ENCODE results near the gene VWA2.

VWA2 gene

GRCh38 chr10:114239117-114239993 is at the start of gene VWA2:
VWA2 (plus strand) TSS chr10:114239254; CDS start chr10:114248714, 9,460 bp downstream.
- TF ChIP-seq RAD21 (IDR thresholded peaks at IDR 0.05; ENCODE audit: low read depth) (peak; percentile 78), ZBTB7A (IDR thresholded peaks at IDR 0.05; ENCODE audit: low read depth) (peak; percentile 51; the same call in 1 of the 2 replicates), MAX (IDR thresholded peaks at IDR 0.05) (peak; percentile 91), CEBPB (IDR thresholded peaks at IDR 0.05) (0 out of 2 replicates have a peak, but pooled peaks have one; percentile 49), NFIC (IDR thresholded peaks at IDR 0.05) (peak; percentile 41; the same call in 1 of the 2 replicates), TCF12 (IDR thresholded peaks at IDR 0.05; ENCODE audit: low read depth) (no peak), CREB1 (IDR thresholded peaks at IDR 0.05; ENCODE audit: low read depth) (no peak), TEAD4 (IDR thresholded peaks at IDR 0.05) (0 out of 2 replicates have a peak, but pooled peaks have one; percentile 15), EP300 (IDR thresholded peaks at IDR 0.05; ENCODE audit: borderline replicate concordance) (no peak), TAF1 (IDR thresholded peaks at IDR 0.05; ENCODE audit: low read depth) (no peak), YY1 (IDR thresholded peaks at IDR 0.05; ENCODE audit: low read depth) (no peak), FOXM1 (IDR thresholded peaks at IDR 0.05; ENCODE audit: borderline replicate concordance, low read depth) (no peak), EGR1 (IDR thresholded peaks at IDR 0.05) (no peak)
- TF ChIP-seq, protein P1, sequence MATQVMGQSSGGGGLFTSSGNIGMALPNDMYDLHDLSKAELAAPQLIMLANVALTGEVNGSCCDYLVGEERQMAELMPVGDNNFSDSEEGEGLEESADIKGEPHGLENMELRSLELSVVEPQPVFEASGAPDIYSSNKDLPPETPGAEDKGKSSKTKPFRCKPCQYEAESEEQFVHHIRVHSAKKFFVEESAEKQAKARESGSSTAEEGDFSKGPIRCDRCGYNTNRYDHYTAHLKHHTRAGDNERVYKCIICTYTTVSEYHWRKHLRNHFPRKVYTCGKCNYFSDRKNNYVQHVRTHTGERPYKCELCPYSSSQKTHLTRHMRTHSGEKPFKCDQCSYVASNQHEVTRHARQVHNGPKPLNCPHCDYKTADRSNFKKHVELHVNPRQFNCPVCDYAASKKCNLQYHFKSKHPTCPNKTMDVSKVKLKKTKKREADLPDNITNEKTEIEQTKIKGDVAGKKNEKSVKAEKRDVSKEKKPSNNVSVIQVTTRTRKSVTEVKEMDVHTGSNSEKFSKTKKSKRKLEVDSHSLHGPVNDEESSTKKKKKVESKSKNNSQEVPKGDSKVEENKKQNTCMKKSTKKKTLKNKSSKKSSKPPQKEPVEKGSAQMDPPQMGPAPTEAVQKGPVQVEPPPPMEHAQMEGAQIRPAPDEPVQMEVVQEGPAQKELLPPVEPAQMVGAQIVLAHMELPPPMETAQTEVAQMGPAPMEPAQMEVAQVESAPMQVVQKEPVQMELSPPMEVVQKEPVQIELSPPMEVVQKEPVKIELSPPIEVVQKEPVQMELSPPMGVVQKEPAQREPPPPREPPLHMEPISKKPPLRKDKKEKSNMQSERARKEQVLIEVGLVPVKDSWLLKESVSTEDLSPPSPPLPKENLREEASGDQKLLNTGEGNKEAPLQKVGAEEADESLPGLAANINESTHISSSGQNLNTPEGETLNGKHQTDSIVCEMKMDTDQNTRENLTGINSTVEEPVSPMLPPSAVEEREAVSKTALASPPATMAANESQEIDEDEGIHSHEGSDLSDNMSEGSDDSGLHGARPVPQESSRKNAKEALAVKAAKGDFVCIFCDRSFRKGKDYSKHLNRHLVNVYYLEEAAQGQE (IDR thresholded peaks at IDR 0.05; ENCODE audit: low read depth): no peak
- TF ChIP-seq, protein P2, sequence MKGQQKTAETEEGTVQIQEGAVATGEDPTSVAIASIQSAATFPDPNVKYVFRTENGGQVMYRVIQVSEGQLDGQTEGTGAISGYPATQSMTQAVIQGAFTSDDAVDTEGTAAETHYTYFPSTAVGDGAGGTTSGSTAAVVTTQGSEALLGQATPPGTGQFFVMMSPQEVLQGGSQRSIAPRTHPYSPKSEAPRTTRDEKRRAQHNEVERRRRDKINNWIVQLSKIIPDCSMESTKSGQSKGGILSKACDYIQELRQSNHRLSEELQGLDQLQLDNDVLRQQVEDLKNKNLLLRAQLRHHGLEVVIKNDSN (IDR thresholded peaks at IDR 0.05): peak; percentile 80

GRCh38 chr10:114189700-114190099 is 49.4 kb upstream of the VWA2 start:
- TF ChIP-seq, protein P1 (IDR thresholded peaks at IDR 0.05; ENCODE audit: low read depth): no peak

GRCh38 chr10:114195079-114195478 is 44.0 kb upstream of the VWA2 start:
- TF ChIP-seq TAF1 (IDR thresholded peaks at IDR 0.05; ENCODE audit: low read depth) (no peak), RAD21 (IDR thresholded peaks at IDR 0.05; ENCODE audit: low read depth) (no peak), YY1 (IDR thresholded peaks at IDR 0.05; ENCODE audit: low read depth) (no peak), CREB1 (IDR thresholded peaks at IDR 0.05; ENCODE audit: low read depth) (no peak), CEBPB (IDR thresholded peaks at IDR 0.05) (no peak), FOXM1 (IDR thresholded peaks at IDR 0.05; ENCODE audit: borderline replicate concordance, low read depth) (no peak), EGR1 (IDR thresholded peaks at IDR 0.05) (no peak), EP300 (IDR thresholded peaks at IDR 0.05; ENCODE audit: borderline replicate concordance) (no peak), MAX (IDR thresholded peaks at IDR 0.05) (no peak), ZBTB7A (IDR thresholded peaks at IDR 0.05; ENCODE audit: low read depth) (no peak), TCF12 (IDR thresholded peaks at IDR 0.05; ENCODE audit: low read depth) (no peak), NFIC (IDR thresholded peaks at IDR 0.05) (no peak), TEAD4 (IDR thresholded peaks at IDR 0.05) (no peak)
- TF ChIP-seq, protein P1 (IDR thresholded peaks at IDR 0.05; ENCODE audit: low read depth): no peak
- TF ChIP-seq, protein P2 (IDR thresholded peaks at IDR 0.05): no peak

- TF ChIP-seq, protein P1 (IDR thresholded peaks at IDR 0.05; ENCODE audit: low read depth): no peak
- TF ChIP-seq EP300 (IDR thresholded peaks at IDR 0.05; ENCODE audit: borderline replicate concordance) (no peak), YY1 (IDR thresholded peaks at IDR 0.05; ENCODE audit: low read depth) (no peak), EGR1 (IDR thresholded peaks at IDR 0.05) (no peak), TAF1 (IDR thresholded peaks at IDR 0.05; ENCODE audit: low read depth) (no peak), NFIC (IDR thresholded peaks at IDR 0.05) (no peak), MAX (IDR thresholded peaks at IDR 0.05) (no peak), TCF12 (IDR thresholded peaks at IDR 0.05; ENCODE audit: low read depth) (no peak), ZBTB7A (IDR thresholded peaks at IDR 0.05; ENCODE audit: low read depth) (no peak)
- TF ChIP-seq, protein P2 (IDR thresholded peaks at IDR 0.05): no peak
These were observed 39.8 kb upstream of the VWA2 start for GRCh38 chr10:114199239-114199638.

All from Ishikawa (cell line).